Myocyte (in vitro differentiated cells): ENCODE data around the gene TRIO. TPM values are rescaled to one million over a fixed set of nuclear protein-coding genes. Genes with fewer than 3 reads are reported as not detected.

ENCODE experiments used
- DNase-seq: peaks from one replicate; pipeline ENCODE4 v3.0.0-alpha.2; 2012; ENCODE audit warnings: low read depth
- total RNA-seq: library from RNA; depleted of rRNA; stranded (reverse); fragments of >200 nt; gene quantifications from 2 replicates; pipeline ENCODE4 v1.2.3, GENCODE V29; 2014

Gene TRIO
- total RNA-seq, 1 donor from 2014 or later, result 126 TPM

- peak; percentile 81 for DNase-seq
Measured at GRCh38 chr5:14264605-14265316, 121.6 kb downstream of the TRIO start.

DNA sequence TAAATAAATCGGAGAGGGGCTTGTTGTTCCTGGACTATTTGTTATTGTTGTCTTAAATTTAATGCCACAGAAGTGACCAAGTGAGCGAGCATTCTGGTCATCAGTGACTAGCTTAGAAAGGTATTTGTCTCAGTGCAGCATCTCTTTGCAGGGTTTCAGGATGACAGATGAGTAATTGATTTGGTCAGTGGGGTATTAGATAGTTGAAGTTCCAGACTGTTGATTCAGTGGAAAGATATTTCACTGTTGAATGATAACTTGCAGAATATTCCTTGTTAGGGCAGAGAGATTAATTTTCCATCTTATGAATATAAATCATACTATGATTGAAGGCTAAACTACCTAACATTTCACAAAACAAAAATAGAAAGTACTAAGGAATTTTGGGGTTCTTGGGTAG, 122.4 kb downstream of the TRIO start:
- DNase-seq, result peak; percentile 83

- DNase-seq, result no peak
Measured at GRCh38 chr5:14266171-14266570, 123.0 kb downstream of the TRIO start.

DNA sequence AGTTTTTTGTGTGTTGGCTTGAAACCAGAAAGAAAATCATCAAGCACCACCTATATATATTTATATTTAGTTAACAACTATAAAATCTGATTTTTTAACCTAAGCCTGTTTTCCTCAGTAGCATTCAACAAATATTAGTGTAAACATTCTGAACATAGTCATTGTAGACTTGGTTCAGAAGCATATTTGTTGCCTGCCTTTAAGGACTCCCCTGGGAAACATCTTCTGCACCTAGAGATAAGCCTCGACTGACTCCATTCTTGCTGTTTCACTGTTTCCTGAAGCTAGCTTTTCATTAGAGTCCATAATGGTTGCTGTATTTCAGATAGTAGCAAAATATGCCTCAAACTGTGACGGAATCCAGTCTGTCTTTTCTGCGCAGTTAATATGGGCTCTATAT, 123.5 kb downstream of the TRIO start:
- no peak for DNase-seq

DNA sequence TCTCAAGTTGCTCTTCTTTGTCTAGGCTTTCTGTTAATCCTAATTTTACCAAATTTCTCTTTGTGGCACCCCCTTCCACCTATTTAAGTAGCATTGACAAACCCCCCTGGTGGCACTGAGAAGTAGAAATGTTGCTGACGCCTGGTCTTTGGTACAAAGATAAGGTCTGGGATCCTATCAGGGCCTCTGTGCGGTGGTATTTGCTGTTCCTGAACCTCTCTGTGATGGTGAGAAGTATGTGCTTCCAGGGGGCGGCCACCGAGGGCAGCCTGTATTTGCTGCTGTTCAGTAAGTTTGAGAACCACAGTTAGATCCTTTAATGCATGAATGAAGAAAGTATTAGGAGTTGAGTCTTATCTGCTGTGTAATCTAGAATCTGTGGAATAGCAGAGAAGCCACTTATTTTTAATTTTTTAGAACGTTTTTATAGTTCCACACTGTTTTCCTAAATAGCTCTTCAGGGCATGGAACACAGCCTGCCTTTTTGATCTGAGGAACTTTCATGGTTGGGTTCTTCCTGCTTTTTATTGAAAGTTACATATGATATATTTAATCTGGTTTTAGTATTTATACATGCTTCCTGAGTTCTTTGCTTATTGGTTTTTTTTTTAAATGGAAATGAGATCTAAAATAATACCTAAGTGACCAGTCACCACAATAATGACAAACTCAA, 124.2 kb downstream of the TRIO start:
- no peak for DNase-seq

GRCh38 chr5:14267991-14268708, 125.0 kb downstream of the TRIO start:
- DNase-seq, result peak; percentile 89

DNA sequence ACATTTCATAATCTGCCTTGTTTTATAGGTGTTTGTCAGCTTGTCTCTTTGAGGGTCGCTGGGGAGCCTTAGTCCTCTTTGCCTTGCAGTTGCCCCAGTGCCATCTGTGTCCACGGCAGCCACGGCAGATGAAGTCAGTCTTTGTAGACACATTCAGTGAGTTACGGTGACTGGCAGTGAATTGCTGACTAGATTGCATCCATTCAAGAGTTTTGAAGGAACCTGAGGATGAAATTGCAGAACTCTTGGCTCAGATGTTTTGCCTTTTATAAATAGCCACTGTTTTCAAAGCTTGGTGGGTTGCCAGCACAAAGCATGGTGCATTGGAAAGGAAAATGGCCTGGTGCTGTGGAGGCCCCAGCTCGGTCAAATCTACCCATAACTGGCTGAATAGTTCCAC, 125.6 kb downstream of the TRIO start:
- DNase-seq, result peak; percentile 74

GRCh38 chr5:14269395-14269794, 126.3 kb downstream of the TRIO start:
- no peak for DNase-seq

DNA sequence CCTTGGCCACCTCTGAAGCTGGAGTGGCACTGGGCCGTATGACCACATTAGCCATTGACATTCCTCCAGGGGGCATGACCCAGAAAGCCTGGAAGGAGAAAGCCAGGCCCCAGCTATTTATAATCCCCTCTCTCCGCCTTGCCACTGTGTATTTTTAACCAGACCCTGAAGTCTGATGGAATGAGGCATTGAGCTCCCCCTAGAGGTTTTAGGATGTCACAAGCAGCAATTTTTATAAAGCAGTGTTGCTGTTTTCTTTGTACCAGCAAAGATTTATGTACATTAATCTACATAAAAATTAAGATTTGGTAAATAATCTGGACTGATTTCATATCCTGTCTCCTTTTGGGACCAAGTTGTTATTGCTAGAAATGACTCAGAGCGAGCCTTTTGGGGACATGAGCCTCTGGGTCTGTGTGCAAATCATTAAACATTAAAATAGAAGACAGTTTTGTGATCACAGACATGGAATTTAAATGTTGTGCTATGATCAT, 127.1 kb downstream of the TRIO start:
- DNase-seq, result peak; percentile 94

DNA sequence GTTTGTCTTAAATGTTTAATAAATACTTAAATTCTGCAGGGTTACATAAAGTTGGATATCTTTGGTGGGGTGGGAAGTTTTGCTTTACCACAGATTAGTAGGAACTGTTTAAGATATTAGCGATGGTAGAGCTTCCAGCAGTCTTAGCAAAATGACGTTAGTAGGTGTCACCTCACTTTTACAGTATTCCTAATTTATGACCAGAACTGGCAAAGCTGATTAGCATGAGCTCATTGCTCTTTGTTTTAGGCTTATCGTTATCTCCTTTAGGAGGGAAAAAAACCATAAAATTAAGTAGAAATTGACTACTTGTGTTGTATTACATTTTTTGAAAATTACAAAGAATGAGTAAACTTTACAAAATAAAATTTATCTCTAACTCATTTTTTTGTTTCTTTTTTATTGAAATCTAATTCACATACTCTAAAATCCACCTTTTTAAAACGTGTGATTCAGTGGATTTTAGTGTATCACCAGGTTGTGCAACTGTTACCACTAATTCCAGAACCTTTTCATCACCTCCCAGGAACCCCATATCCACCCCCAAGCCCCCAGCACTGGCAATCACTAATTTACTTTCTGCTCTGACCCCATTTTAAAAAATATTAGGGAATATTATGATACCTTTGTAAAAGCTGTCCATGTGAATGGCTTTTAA, 129.5 kb downstream of the TRIO start:
- DNase-seq, result no peak

DNA sequence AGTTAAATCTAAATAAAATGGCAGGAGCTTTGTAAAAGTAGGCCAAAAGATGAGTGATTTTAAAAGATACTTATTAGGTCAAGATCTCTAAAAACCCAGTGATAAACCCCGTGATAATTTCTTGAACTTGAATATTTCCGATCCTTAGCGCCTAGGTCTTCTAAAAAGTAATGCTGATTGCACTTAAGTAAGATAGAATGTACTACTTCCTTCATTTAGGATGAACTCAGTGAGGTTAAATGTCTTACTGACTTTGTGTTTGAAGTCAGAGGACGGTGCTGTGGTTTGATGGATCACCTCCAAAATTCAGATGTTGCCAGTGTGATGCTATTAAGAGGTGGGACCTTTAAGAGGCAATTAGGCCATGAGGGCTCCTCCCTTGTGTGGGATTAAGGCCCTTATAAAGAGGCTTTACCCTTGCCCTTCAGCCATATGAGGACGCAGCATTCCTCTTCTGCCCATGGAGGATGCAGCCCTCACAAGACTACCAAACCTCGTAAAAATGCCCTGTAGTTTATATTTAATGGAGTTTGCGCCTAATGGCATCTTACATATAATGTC, 130.1 kb downstream of the TRIO start:
- no peak for DNase-seq

- DNase-seq, result no peak
Measured at GRCh38 chr5:14276380-14276779, 133.2 kb downstream of the TRIO start.

DNA sequence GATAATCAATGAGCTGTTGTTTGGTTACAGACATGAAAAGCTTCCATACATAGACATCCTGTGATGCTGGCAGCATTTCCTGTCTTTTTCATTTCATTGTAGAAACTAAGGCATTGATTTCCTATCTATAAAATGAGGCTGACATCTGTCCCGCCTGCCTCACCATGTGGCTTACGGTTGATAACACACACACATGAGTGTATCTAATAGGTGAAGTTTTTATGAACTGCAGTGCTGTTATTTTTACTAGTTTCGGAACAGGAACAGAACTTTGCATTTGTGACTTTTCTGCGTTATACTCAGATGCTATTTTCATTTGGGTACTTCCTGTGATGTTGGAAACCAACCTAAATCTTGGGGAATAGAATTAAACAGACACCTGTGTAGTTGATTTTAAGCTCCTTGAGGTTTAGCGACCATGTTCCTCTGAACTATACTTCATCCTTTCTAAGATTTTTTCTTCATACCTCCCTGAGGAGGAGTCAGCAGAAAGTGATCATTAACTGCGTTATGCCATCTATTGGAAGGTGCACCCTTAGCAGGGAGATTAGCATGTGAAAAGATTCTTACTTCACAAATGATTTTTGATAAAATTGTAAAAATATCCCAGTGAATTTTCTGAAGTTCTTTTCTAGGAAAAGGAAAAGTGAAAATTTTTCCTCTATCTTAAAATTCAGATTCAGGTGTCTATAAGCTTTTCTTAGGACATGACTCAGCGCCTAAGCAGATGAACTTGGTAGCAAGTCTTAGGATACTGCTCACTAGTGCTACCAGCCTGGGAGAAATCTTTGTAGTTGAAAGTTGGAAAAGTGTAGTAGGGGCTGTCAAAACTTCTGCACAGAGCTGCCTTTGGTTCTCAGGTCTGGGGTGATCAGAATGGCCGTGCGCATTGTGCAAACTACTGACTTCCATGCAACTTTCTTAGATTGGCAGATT, 134.5 kb downstream of the TRIO start:
- DNase-seq, result peak; percentile 22

DNA sequence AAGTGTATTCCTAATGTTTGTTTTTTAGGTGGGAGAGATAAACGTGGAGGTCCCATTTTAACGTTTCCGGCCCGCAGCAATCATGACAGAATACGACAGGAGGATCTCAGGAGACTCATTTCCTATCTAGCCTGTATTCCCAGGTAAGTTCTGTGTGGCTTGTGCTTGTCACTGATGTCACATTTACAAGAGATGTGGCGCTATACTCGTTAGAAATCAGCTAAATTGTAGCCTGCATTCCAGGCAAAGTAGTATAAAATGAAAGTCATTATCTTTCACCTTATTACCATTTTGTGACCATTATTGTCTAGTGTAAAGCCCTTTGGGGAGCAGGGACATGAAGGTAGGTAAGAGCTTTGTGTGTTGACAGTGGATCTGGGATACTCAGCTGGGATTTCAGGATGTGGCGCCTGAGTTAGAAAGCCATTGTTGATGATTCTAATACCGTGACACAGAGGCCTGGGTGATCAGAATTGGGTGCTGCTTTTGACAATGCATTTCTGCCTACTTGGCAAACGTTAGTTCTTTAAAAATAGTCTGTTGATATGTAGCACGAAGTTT, 137.2 kb downstream of the TRIO start:
- DNase-seq, result no peak

DNA sequence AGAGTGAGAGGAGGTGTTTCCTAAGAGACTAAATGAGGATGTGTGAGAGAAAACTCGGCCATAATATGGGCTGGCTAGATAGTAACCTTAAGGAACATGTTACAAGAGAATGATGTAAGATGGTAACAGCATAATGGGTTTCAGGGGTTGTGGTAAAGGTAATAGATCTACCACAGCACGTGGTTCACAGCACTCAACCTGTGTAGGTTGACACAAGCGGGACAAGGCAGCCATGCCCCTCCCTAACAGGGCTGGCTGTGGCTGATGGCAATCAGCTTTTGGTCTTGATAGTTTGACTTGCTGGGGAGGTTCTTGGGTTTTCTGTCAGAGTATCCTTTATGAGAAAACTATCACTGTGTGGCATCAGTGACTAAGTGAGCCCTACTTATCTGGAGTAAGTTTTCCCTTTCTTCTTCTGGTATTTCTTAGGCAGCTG, 138.6 kb downstream of the TRIO start:
- DNase-seq, result no peak

- DNase-seq, result no peak
Measured at GRCh38 chr5:14283139-14283538, 140.0 kb downstream of the TRIO start.

DNA sequence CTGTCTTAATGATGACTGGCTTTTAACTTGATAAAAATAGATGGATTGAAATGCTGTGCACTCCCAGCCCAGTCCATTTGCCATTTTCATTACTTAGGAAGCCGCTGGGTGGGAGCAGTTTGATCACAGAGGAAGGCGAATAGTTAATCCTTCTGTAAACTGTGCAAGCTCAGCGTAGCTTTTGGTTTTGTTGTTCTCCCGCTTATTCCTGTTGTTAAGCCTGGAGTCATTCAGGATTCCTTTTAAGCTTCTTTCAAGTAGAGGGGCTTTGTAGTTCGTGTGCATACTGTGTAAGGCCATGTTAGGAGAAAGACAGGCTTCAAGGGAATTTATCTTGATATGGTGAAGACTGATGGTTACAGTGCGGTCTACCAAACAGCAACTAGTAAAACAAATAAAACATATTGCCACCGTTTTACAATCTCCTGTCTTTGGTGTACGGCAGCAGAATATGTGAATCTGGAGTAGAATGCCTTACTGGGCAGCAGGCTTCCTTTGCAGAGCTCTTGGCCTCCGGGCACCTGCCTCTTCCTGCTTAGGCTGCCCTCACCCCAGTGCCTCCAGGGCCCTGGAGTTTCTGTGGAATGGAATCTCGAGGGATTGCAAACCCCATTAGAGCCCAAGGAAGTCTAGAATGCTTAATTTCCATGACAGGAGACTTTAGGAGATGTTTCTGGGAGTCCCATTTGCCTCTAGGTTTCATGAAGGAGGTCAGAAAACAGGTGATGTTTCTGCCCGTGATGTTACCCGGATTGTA, 141.4 kb downstream of the TRIO start:
- DNase-seq, result no peak

DNA sequence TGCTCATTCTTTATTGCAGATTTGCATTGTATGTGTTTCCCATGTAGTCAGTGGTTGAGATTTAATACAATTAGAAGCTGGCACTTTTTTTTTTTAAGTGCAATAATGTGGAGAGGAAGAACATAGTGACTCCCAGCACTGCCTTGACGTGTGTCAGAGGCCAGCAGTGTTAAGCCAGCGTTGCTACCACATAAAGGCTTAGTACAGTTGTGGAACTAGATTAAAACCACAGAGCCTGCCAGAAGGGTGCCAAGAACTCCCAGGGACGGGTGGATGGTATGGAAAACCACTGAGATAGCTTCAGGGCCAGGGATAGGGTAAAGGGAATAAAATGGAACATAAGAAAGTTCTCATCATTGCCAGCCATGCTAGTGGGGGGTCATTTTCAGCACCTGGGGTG, 142.9 kb downstream of the TRIO start:
- DNase-seq, result peak; percentile 43
